KOPT-K1 (cell line): ENCODE results near the gene TRPM4.
"Not testable (repeated sequence)": the region's sequence is repeated elsewhere in the genome, so short reads cannot be mapped to it uniquely, and the experiment has no call there.

ENCODE experiments used
- H3K27ac ChIP-seq: fragments of 200-600 bp; sonication (generic); 2 replicates; pipeline ENCODE4 v1.5.1; 2016; ENCODE audit warnings: antibody characterized with exemption, mild to moderate bottlenecking, low read depth, low read length; ENCODE audit not compliant: poor library complexity, severe bottlenecking
- H3K36me3 ChIP-seq: fragments of 200-600 bp; sonication (generic); 2 replicates; pipeline ENCODE4 v1.5.1; 2017; ENCODE audit warnings: antibody characterized with exemption, mild to moderate bottlenecking, low read length, moderate library complexity; ENCODE audit not compliant: insufficient read depth
- H3K9me3 ChIP-seq: fragments of 200-600 bp; sonication (generic); 2 replicates; pipeline ENCODE4 v1.5.1; 2017; ENCODE audit warnings: antibody characterized with exemption, low read length, mild to moderate bottlenecking; ENCODE audit not compliant: insufficient read depth, poor library complexity, severe bottlenecking

Gene TRPM4

GRCh38 chr19:49120325-49120683, 37.3 kb upstream of the TRPM4 start:
- Histone ChIP-seq H3K27ac (no peak overlapping the region), H3K9me3 (no peaks in the 10 kb centered on the region), H3K36me3 (no peaks in the 10 kb centered on the region)

- no peak overlapping the region for H3K27ac ChIP-seq
- H3K9me3 ChIP-seq = no peaks in the 10 kb centered on the region
- H3K36me3 ChIP-seq = no peaks in the 10 kb centered on the region
Measured at GRCh38 chr19:49120868-49121267, 36.7 kb upstream of the TRPM4 start.

- H3K9me3 ChIP-seq, H3K27ac ChIP-seq, H3K36me3 ChIP-seq: not testable (repeated sequence)
Measured at GRCh38 chr19:49121841-49122240, 35.8 kb upstream of the TRPM4 start.

GRCh38 chr19:49123285-49123684, 34.3 kb upstream of the TRPM4 start:
- not testable (repeated sequence) for H3K27ac ChIP-seq, H3K36me3 ChIP-seq

GRCh38 chr19:49125025-49125731, 32.4 kb upstream of the TRPM4 start:
- Histone ChIP-seq H3K36me3 (no peaks in the 10 kb centered on the region), H3K9me3 (no peaks in the 10 kb centered on the region), H3K27ac (no peak overlapping the region)

More at GRCh38 chr19:49123285-49123684, 34.3 kb upstream of the TRPM4 start:
- H3K9me3 ChIP-seq = not testable (repeated sequence)

- Histone ChIP-seq H3K9me3 (no peaks in the 10 kb centered on the region), H3K36me3 (no peaks in the 10 kb centered on the region), H3K27ac (no peak overlapping the region)
Measured at GRCh38 chr19:49126575-49126974, 31.0 kb upstream of the TRPM4 start.

GRCh38 chr19:49127225-49127624, 30.4 kb upstream of the TRPM4 start:
- not testable (repeated sequence) for H3K36me3 ChIP-seq, H3K27ac ChIP-seq, H3K9me3 ChIP-seq

GRCh38 chr19:49127674-49128544, 29.7 kb upstream of the TRPM4 start:
- Histone ChIP-seq H3K9me3 (no peaks in the 10 kb centered on the region), H3K27ac (peak overlapping the region; percentile 59)

GRCh38 chr19:49128545-49129237, 28.9 kb upstream of the TRPM4 start:
- Histone ChIP-seq H3K27ac (peak overlapping the region; percentile 59), H3K36me3 (no peaks in the 10 kb centered on the region), H3K9me3 (no peaks in the 10 kb centered on the region)

More at GRCh38 chr19:49127674-49128544, 29.7 kb upstream of the TRPM4 start:
- H3K36me3 ChIP-seq = no peaks in the 10 kb centered on the region

- Histone ChIP-seq H3K27ac (no peak overlapping the region), H3K36me3 (no peaks in the 10 kb centered on the region), H3K9me3 (no peaks in the 10 kb centered on the region)
Measured at GRCh38 chr19:49129238-49129583, 28.4 kb upstream of the TRPM4 start.

GRCh38 chr19:49130325-49130724, 27.3 kb upstream of the TRPM4 start:
- H3K36me3 ChIP-seq = no peaks in the 10 kb centered on the region
- no peak overlapping the region for H3K27ac ChIP-seq
- H3K9me3 ChIP-seq = no peaks in the 10 kb centered on the region

- Histone ChIP-seq H3K36me3 (no peaks in the 10 kb centered on the region), H3K9me3 (no peaks in the 10 kb centered on the region), H3K27ac (no peak overlapping the region)
Measured at GRCh38 chr19:49132974-49133609, 24.5 kb upstream of the TRPM4 start.

- Histone ChIP-seq H3K36me3 (no peaks in the 10 kb centered on the region), H3K9me3 (no peaks in the 10 kb centered on the region), H3K27ac (no peak overlapping the region)
Measured at GRCh38 chr19:49133621-49134454, 23.8 kb upstream of the TRPM4 start.

- no peak overlapping the region for H3K27ac ChIP-seq
- H3K9me3 ChIP-seq = no peaks in the 10 kb centered on the region
- H3K36me3 ChIP-seq = no peaks in the 10 kb centered on the region
Measured at GRCh38 chr19:49135686-49136085, 21.9 kb upstream of the TRPM4 start.
